Gastrocnemius medialis (tissue), 4 donors: ENCODE results near the gene DUSP22. TPM values are rescaled to one million over a fixed set of nuclear protein-coding genes. Genes with fewer than 3 reads are reported as not detected.

Source experiments
- ATAC-seq, 2 donors: fragments of 150-250 bp; one replicate each; pipeline ENCODE4 v1.9.1; 2016
- DNase-seq, 2 donors: peaks; one replicate each; pipeline ENCODE4 v3.0.0-alpha.2; 2019
- H3K27ac ChIP-seq, 4 donors: fragments of 200-600 bp; sonication (generic); 1 replicate in 1 of 4; 2 replicates in 3 of 4; pipeline ENCODE4 v1.5.1; 2016 to 2018; ENCODE audit warnings: mild to moderate bottlenecking in 2 of 4, moderate library complexity in 1 of 4
- H3K27me3 ChIP-seq, 3 donors: fragments of 200-600 bp; sonication (generic) in 2 of 3; 1 replicate in 1 of 3; 2 replicates in 2 of 3; pipeline versions ENCODE4 v1.5.1 to v1.6.0; 2016 to 2019; ENCODE audit warnings: mild to moderate bottlenecking in 1 of 3, moderate library complexity in 1 of 3
- H3K36me3 ChIP-seq, 2 donors: fragments of 200-600 bp; sonication (generic) in 1 of 2; one replicate each; pipeline ENCODE4 v1.5.1; 2017 to 2018
- H3K4me1 ChIP-seq, 2 donors: fragments of 200-600 bp; sonication (generic) in 1 of 2; one replicate each; pipeline ENCODE4 v1.5.1; 2016 to 2017; ENCODE audit warnings: mild to moderate bottlenecking in 2 of 2
- H3K4me3 ChIP-seq, 4 donors: fragments of 200-600 bp; sonication (generic) in 3 of 4; 1 replicate in 1 of 4; 2 replicates in 3 of 4; pipeline ENCODE4 v1.5.1; 2016 to 2019; ENCODE audit warnings: mild to moderate bottlenecking in 2 of 4
- H3K9me3 ChIP-seq, 3 donors: fragments of 200-600 bp; sonication (generic) in 2 of 3; 1 replicate in 1 of 3; 2 replicates in 2 of 3; pipeline ENCODE4 v1.5.1; 2016 to 2019
- CTCF ChIP-seq, 5 experiments: fragments of 450-650 bp in 3 of 5; fragments of 200-600 bp in 2 of 5; sonication (generic) in 2 of 5; IDR thresholded peaks in 4 of 5; conservative IDR thresholded peaks in 1 of 5; 1 replicate in 4 of 5; 2 replicates in 1 of 5; pipeline ENCODE4 v1.5.1; 2016 to 2019; ENCODE audit warnings: antibody characterized with exemption in 5 of 5, mild to moderate bottlenecking in 3 of 5, moderate library complexity in 3 of 5
- POLR2A ChIP-seq, 2 donors: fragments of 450-650 bp; IDR thresholded peaks; one replicate each; pipeline ENCODE4 v1.6.1; 2017; ENCODE audit warnings: antibody characterized with exemption in 2 of 2, mild to moderate bottlenecking in 2 of 2, moderate library complexity in 2 of 2
- in situ Hi-C, 4 donors: fragments of 200-750 bp; cut with MboI; loops; one replicate each; pipeline versions ENCODE4 v1.15.0 to v1.8.0; 2017; ENCODE audit warnings: low sequenced_read_pairs in 4 of 4
- intact Hi-C: fragments of 100-400 bp; cut with DNase I; formaldehyde crosslinking; loops from one replicate; pipeline ENCODE4 v1.15.1; 2023; ENCODE audit warnings: low total_unique reads
- total RNA-seq, 4 donors: library from RNA; depleted of rRNA; stranded (reverse); fragments of >200 nt; gene quantifications; one replicate each; pipeline versions ENCODE4 v1.1.0 to v1.2.3, GENCODE V29; 2016

DUSP22 gene
- total RNA-seq, 4 donors from 2014 or later = 53.4 to 70.7 (median 61.3) TPM

GRCh38 chr6:315921-316752, 23.9 kb downstream of the DUSP22 start:
- intact Hi-C loops (no loop called here), in situ Hi-C loops (no loop called here)
- TF ChIP-seq POLR2A (IDR thresholded peaks at IDR 0.05) (no peak), CTCF (IDR thresholded peaks at IDR 0.05 in 4 of 5, conservative IDR thresholded peaks at IDR 0.05 in 1 of 5) (no peak)
- no peaks in the 10 kb centered on the region for H3K9me3 ChIP-seq
- ATAC-seq (no peak), DNase-seq (no peak)
- no peak overlapping the region for H3K27ac ChIP-seq
- H3K36me3 ChIP-seq = no peaks in the 10 kb centered on the region
- H3K4me3 ChIP-seq = no peak overlapping the region
- no peaks in the 10 kb centered on the region for H3K27me3 ChIP-seq
- no peaks in the 10 kb centered on the region for H3K4me1 ChIP-seq

GRCh38 chr6:316753-317038, 24.4 kb downstream of the DUSP22 start:
- no peak overlapping the region for H3K4me3 ChIP-seq
- no peak for TF ChIP-seq POLR2A (IDR thresholded peaks at IDR 0.05)
- TF ChIP-seq CTCF (IDR thresholded peaks at IDR 0.05 in 4 of 5, conservative IDR thresholded peaks at IDR 0.05 in 1 of 5) = no peak
- H3K4me1 ChIP-seq = no peaks in the 10 kb centered on the region
- no peak for ATAC-seq
- H3K27me3 ChIP-seq = no peaks in the 10 kb centered on the region
- H3K9me3 ChIP-seq = no peaks in the 10 kb centered on the region
- in situ Hi-C loops (no loop called here), intact Hi-C loops (no loop called here)
- DNase-seq = no peak
- no peak overlapping the region for H3K27ac ChIP-seq
- H3K36me3 ChIP-seq = no peaks in the 10 kb centered on the region

GRCh38 chr6:317060-317447, 24.8 kb downstream of the DUSP22 start:
- Histone ChIP-seq H3K27ac (no peak overlapping the region), H3K4me1 (no peaks in the 10 kb centered on the region), H3K36me3 (no peaks in the 10 kb centered on the region), H3K27me3 (no peaks in the 10 kb centered on the region), H3K4me3 (no peak overlapping the region), H3K9me3 (no peaks in the 10 kb centered on the region)
- ATAC-seq (no peak), DNase-seq (no peak)
- TF ChIP-seq POLR2A (IDR thresholded peaks at IDR 0.05) = no peak
- no peak for TF ChIP-seq CTCF (IDR thresholded peaks at IDR 0.05 in 4 of 5, conservative IDR thresholded peaks at IDR 0.05 in 1 of 5)
- intact Hi-C loops = no loop called here
- in situ Hi-C loops = no loop called here

- ATAC-seq (no peak), DNase-seq (no peak)
- intact Hi-C loops = no loop called here
- no peak overlapping the region for H3K27ac ChIP-seq
- H3K36me3 ChIP-seq = no peaks in the 10 kb centered on the region
- no peaks in the 10 kb centered on the region for H3K4me1 ChIP-seq
- H3K4me3 ChIP-seq = no peak overlapping the region
- TF ChIP-seq POLR2A (IDR thresholded peaks at IDR 0.05) (no peak), CTCF (IDR thresholded peaks at IDR 0.05 in 4 of 5, conservative IDR thresholded peaks at IDR 0.05 in 1 of 5) (no peak)
- in situ Hi-C loops = no loop called here
- no peaks in the 10 kb centered on the region for H3K9me3 ChIP-seq
- H3K27me3 ChIP-seq = no peaks in the 10 kb centered on the region
Measured at GRCh38 chr6:317448-318144, 25.3 kb downstream of the DUSP22 start.
